Endothelial cell of umbilical vein (primary cell): ENCODE measurements around the gene LIX1.

Experiments used
- CTCF ChIP-seq, 2 donors: IDR thresholded peaks; 1 replicate in 1 of 2; 2 replicates in 1 of 2; pipeline ENCODE4 v1.5.1; 2011; ENCODE audit warnings: low read length in 2 of 2, mild to moderate bottlenecking in 2 of 2, moderate library complexity in 2 of 2, control low read depth in 1 of 2, inconsistent platforms in 1 of 2, low read depth in 1 of 2; ENCODE audit not compliant: insufficient read depth in 1 of 2; ENCODE audit errors: extremely low read depth in 1 of 2
- EZH2 ChIP-seq: IDR thresholded peaks from 2 replicates; pipeline ENCODE4 v1.6.1; 2012; ENCODE audit warnings: borderline replicate concordance, low read depth, mild to moderate bottlenecking, moderate library complexity, low read length, inconsistent platforms; ENCODE audit not compliant: severe bottlenecking
- GATA2 ChIP-seq: IDR thresholded peaks from 2 replicates; pipeline ENCODE4 v1.7.0; 2011; ENCODE audit warnings: low read depth, mild to moderate bottlenecking, moderate library complexity, mixed read lengths, low read length; ENCODE audit not compliant: insufficient read length, insufficient read depth
- JUN ChIP-seq: IDR thresholded peaks from 2 replicates; pipeline ENCODE4 v1.6.1; 2011; ENCODE audit warnings: borderline replicate concordance, low read depth; ENCODE audit not compliant: insufficient read length, insufficient read depth
- MAX ChIP-seq: IDR thresholded peaks from 2 replicates; pipeline ENCODE4 v1.6.1; 2011; ENCODE audit not compliant: insufficient read depth, insufficient read length
- MYC ChIP-seq: IDR thresholded peaks from one replicate; pipeline ENCODE4 v1.6.1; 2011; ENCODE audit warnings: mild to moderate bottlenecking, low read depth, low read length
- POLR2A ChIP-seq: IDR thresholded peaks from 2 replicates; pipeline ENCODE4 v1.6.1; 2012; ENCODE audit warnings: low read depth, mild to moderate bottlenecking, control low read depth, low read length
- POLR2AphosphoS5 ChIP-seq: IDR thresholded peaks from 2 replicates; pipeline ENCODE4 v1.6.1; 2012; ENCODE audit warnings: low read depth, mild to moderate bottlenecking, control low read depth, low read length, moderate library complexity; ENCODE audit not compliant: insufficient read depth

- TF ChIP-seq POLR2A (no peak), CTCF (IDR thresholded peaks at IDR 0.05; ENCODE audit: extremely low read depth in 1 of 2, insufficient read depth in 1 of 2, low read depth in 1 of 2, low read length in 2 of 2) (no peak), MYC (no peak), POLR2AphosphoS5 (no peak), MAX (no peak), JUN (no peak), EZH2 (no peak), GATA2 (no peak)
Measured at GRCh38 chr5:97131921-97132320, 10.5 kb downstream of the LIX1 start.
